NCI-H1436 treated with DMSO at 0.1 percent for 48 hours (cell line): ENCODE measurements around the gene VWA5A.

Source experiments
- DNase-seq: peaks from one replicate; lab custom pipeline; 2025; lab: John Stamatoyannopoulos, UW

VWA5A gene, protein sequence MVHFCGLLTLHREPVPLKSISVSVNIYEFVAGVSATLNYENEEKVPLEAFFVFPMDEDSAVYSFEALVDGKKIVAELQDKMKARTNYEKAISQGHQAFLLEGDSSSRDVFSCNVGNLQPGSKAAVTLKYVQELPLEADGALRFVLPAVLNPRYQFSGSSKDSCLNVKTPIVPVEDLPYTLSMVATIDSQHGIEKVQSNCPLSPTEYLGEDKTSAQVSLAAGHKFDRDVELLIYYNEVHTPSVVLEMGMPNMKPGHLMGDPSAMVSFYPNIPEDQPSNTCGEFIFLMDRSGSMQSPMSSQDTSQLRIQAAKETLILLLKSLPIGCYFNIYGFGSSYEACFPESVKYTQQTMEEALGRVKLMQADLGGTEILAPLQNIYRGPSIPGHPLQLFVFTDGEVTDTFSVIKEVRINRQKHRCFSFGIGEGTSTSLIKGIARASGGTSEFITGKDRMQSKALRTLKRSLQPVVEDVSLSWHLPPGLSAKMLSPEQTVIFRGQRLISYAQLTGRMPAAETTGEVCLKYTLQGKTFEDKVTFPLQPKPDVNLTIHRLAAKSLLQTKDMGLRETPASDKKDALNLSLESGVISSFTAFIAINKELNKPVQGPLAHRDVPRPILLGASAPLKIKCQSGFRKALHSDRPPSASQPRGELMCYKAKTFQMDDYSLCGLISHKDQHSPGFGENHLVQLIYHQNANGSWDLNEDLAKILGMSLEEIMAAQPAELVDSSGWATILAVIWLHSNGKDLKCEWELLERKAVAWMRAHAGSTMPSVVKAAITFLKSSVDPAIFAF

DNA sequence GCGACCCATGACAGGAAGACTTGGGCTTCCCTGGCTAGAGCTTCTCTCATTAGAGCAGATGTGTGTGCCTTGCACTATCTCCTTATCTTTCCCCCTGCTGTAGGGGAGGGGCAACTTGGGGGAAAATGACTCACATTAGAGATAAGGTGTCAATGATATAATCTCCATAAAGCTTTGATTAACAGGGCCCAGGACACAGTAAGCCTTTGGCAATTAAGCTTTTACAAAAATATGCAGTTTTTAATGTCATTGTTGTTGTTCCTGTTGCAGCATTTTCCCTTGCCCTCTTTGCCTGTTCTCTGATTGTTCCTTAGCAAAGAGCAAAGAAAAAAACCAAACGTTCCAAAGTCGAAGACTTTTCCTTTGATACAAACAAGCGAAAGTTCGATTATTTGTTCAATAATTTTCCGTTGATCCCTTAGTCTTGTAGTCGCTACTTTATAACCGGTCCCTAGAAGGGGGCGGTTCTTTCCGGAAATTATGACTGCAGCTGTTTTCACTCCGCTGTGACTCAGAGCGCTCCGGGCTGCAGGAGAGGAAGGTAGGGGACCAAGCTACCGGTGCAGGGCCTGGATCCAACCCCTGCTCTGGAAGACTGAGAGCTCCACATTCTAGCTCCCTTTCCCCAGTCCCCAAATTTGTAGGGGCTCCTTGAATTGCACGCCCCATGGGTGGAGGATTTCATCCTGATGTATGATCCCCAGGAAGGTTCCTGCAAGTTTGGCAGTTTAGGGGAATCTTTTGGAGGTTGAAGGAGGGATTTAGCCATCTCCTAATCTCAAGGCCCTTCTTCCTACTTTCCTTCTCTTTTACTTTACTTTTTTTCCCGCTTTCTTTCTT lies at the start of gene VWA5A:
VWA5A (plus strand) TSS at position 509 of the 840 bp plus-strand sequence. CDS start 2,062 bp downstream, outside the sequence.
- no peak for DNase-seq

DNA sequence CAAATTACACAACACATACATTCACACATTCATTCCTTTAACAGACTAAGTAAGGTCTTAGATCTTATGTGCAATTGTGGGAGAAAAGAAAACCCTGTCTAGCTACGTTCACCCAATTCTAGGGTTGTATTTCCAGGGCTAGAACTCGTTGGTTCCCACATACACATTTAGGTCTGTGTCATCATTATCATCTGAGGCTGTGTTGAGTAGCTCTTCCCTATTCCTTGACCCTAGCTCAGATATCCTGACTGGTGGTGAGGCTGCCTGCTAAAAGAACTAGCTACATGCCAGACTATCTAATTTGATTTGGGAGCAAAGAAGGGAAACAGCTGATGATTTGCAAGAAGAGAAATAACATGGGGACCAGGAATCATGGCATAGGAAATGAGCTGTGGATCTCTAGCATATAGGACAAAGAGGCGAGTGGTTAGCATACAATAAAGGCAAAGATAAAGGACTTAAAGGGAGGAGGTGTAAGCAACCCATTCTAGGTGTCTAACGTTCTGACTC lies 46.6 kb upstream of the VWA5A start:
- no peak for DNase-seq

DNA sequence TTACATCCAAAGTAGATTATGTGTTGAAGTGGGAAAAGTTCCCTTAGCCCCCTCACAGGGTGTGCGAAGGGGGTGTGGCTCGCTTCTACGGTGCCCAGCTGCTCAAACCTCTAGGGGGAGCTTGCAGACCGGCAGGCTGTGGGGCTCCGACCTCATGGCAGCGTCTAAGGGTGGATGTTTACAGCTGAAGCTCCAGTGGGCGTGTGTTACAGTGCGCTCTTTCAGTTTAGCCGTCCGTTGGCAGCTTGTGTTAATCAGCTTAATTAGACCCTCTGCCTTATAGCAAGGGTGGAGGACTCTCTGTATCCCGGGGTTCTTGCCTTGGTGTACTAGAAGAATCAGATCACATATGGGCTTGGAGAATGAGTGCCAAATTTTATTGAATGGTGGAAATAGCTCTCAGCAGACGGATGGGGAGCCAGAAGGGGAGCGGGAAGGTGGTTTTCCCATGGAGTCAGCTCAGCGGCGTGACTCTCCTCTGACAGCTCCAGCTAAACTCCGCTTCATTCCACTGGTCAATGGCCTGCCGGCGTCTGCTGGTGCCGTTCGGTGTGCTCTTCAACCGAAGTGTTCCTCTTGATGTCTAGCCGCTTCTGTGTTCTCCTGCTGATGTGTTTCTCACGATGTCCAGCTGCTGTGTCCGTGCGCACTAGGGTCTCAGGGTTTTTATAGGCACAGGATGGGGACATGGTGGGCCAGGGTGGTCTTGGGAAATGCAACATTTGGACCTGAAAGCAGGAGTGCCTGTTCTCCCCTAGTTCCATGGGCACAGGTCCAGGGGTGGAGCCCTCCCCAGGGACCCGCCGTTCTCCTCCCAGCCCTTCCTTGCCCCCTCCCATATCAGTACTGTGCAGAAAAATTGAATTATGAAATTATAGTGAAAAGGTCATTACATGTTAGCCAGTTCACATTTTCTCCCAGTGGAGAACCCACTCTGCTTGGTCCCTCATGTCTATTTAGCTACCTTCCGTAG lies 45.5 kb upstream of the VWA5A start:
- no peak for DNase-seq

DNA sequence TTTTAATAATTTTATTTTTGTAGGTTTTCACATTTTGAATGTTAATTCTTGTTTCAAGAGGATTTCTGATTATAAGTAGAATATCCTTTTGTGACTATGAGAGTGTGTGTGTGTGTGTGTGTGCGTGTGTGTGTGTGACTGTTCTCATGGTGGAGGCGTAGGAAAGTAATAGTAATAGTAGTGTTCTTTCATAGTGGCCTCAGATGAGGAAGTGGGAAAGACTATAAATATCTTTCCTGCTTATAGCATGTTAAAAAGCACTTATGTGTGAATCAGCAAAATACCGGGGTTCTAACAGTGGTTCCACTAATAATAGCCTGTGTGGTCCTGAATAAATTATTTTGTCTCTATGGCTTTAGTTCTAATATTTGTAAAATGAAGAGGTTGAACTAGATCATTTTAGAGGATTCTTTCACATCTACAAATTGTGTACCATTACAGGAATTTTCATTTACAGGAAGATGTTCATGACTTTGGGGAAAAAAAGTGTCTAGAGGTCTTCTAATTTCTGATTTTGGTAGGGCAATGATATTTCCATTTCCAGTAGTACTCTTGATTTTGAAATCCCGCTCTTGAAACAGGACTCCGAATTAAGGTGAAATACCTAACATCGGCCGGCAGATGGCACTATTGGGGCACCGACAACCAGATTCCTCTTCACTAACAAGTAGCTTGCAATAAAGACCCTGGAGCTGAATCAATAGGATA lies 44.2 kb upstream of the VWA5A start:
- DNase-seq: no peak

DNA sequence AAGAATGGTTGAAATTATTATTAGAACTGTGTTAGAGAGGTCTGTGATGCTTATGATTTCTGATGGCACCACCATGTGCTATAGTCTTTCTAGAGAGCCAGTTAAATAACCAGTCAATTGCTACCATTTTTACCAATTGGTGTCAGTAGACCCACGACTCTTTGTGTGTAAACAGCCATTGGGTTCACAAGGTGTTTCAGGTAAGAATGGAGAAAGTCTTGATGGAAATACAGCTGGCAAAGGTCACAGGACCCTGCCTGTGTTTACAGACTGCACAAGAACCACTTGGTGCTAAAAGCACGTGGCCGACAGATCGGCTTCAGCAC lies 43.7 kb upstream of the VWA5A start:
- DNase-seq: no peak

DNA sequence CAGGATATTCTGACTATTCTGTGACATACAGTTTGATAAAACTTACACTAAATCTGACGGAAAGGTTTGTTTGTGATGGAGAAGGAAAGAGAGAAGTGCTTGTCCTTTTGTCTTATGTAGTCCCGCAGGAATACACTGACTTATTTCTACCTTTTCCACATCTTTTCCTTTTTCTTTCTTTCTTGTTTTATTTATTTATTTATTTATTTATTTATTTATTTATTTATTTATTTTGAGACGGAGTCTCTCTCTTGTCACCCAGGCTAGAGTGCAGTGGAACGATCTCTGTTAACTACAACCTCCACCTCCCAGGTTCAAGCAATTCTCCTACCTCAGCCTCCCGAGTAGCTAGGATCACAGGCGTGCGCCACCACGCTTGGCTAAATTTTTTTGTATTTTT lies 43.1 kb upstream of the VWA5A start:
- no peak for DNase-seq

DNA sequence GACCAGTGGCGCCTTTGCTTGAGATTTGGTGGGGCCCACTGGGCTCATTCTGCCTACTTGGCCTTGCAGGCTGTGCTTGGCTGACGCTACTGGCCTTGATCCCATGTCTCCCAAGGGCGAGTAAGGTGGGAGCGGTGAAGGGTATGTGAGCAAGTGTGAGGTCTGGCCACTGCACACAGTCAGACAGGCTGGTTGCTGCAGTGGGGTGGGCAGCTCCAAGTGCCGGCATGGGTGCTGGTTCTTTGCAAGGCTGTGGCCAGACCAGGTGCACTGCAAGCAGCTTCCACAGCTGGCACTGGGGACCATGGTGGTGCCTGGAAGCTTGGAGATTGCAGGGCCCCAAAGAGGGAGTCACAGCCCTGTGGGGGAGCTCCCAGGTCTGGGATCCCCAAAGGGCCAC lies 40.7 kb upstream of the VWA5A start:
- no peak for DNase-seq

DNA sequence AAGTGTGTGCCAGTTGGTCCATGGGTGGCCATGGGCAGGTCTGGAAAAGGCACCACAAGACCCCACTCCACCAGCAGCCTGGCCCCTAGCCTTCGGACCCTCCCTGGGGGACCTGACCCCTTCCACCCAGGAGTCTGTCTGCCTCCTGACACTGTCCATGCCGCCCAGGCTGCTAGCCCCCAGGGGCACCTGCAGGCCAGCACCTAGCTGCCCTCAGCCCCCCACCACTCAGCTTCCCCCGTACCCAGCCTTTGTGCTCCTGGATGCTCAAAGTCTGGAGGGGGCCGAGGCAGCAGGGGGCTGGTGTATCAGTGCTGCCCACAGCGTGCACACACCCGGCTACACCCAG lies 39.8 kb upstream of the VWA5A start:
- DNase-seq: no peak

DNA sequence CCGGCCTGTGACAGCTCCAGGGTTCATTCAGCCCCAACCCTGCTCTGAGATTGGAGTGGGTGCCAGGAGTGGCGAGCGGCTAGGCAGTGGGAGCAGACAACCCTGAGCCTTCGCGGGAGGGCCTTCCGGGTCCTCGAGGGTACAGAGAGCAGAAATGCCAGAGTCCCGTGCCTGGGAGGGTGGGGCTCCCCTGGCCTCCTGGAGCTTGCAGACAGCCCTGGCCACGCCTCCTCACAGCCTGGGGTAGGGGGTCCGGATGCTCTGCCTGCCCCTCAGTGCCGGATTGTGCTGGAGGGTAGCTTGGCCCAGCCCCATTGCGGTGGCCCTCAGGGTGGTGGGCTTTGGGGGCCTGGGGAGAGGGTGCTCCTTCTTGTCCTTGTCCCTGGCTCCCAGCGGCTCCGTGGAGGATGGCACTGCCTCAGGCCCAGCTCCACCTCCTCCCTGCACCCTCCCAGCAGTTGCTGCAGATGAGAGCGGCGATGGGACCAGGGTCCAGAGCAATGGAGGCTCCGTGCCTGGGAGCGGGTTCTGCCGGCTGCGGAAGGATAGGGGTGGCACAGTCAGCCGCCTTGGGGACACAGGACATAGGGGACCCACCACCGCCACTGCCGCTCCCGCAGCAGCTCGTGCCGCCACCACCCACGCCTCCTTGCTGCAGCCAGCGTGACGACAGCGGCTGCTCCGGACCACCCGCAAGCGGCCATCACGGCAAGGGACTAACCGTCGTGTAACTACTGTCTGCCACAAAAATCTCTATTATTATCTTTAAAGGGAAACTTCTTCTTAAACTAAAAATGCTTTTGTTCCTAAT lies 39.2 kb upstream of the VWA5A start:
- no peak for DNase-seq

DNA sequence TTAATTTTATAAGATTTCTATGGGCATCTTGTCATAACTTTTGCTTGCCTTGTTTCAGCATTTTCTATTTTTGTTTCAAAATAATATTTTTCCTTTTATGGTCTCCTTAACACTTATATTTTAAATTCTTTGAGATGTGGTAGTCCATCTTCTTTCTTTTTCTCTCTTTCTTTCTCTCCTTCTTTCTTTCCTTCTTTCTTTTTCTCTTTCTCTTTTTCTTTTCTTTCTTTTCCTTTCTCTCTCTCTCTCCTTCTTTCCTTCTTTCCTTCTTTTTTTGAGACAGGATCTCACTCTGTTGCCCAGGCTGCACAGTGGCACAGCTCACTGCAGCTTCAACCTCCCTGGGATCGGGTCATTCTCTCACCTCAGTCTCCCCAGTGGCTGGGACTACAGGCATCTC lies 38.0 kb upstream of the VWA5A start:
- DNase-seq: no peak

DNA sequence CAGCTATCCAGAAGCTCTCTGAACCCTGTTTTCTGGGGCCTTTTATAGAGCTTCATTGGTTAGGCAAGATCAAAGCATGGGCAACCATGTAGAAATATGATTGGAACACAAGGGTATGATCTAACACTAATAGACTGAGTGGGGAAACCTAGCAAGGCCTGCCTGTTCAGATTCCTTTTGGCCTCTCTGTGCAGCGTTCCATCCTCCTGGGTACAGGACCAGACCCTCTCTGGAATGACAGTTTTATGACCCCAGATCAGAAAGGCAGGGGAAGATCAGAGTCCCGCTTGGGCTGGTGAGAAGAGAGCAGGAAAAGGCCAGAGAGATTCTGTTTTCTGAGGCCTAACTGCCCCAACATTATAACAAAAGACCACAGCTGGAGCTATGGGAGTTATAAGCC lies 36.7 kb upstream of the VWA5A start:
- no peak for DNase-seq

DNA sequence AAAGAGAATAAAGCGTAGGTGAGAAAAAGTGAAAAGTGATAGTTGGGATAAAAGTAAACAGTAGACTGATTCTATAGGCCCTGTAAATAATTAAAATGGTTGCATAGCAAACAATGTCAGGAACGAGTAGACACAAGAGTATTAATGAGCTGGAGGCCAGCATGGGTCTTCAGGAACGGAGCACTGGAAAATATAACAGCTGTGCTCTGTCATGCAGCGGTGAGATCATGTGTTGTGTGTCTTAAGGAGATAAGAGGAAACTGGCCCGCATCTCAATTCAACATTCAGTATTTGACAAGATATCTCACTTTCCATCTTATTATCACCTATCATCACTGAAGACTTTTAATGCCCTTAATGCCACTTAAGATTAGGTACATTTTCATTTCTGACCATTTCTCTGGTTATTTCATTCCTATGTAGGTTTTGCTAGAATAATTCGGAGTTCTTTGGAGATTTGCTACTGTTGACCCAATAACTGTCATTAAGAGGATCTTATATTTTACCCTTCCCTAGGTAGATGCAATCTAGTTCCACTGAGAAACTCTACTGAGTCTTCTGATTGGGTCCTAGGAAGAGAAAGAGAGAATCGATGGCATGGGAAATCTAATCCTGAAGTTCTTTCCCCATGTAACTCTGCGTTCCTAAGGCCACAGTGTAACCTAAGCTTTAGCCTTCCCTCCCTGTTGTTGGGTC lies 35.5 kb upstream of the VWA5A start:
- no peak for DNase-seq

DNA sequence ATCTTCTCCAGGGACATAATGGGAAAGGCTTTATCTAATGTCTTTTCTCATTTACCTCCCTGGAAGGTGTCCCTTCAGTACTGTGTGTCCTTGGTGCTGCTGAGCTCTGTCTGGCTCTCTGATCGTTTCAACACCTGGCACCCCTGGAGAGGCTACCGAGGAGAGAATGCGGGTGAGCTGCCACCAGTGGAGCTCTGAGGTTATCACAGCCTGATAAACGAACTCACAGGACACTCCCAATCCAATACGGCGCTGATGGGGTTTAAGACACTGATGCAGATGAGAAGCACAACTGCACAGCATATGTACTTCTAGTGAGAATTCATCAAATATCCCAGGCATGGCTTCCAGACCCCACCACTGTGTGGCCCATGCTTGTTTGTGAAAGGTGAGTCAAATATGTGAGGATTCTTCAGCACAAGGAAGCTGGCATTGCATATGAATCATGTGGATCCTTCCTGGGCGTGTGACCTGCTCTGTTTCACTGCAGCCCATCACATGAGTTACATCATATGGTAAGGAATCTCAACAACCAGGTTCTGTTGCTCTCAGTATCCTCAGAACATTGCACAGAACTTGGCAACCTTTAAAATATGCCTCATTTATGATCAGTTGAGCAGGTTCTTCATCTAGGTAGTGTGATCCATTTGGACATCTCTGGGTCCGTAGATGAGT lies 34.8 kb upstream of the VWA5A start:
- no peak for DNase-seq

DNA sequence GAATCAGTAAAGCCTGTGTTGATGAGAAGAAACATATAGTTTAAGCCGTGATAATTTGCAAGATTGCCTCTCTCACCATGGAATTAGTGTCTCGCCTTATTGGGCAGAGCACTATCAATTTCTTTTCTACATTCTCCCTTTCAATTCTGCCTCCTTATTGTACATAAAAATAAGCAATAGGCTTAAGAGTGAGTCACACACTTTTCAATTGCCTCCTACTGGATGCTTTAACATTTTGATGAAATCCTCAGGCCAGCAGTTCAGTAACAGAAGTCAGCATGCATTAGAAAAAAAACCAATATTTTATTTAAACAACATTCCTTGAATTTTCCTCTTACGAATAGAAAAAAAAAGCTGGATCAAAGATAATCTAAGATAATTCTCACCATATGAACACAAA lies 33.8 kb upstream of the VWA5A start:
- DNase-seq: no peak

DNA sequence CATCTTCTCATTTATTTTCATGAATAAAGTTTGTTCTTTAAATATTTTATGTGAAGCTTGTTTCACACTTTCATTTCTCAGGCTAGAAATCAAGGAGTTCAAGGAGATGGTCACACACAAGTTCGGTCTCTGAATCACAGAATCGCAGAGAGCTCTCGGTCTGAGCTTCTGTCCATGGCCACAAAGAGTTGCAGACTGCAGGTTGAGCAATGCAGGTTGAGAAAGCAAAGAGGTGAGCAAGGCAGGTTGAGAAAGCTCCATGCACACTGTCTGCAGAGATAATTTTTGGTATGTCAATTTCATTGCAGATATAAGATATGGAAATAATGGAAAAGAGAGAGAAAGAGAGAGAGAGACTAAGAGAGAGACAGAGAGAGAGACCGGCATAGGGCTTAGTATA lies 32.9 kb upstream of the VWA5A start:
- DNase-seq: no peak

DNA sequence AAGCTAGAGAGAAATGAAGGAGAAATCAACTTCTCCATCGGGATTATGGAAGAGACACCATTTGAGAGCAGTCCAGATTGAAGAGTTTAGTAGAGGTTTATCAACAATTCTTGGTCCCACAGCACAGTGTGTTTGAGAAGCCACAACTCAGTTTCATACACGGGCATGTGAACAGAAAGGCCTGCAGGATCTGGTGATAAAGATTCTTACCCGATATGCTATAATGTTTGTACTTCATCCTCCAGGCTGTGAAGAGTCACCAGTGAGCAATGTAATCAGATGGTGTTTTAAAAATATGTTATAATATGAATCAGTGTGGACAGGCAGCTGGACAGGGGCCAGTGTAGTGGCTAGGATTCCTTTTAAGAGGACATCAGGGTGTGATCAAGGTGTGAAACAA lies 29.7 kb upstream of the VWA5A start:
- DNase-seq: no peak

DNA sequence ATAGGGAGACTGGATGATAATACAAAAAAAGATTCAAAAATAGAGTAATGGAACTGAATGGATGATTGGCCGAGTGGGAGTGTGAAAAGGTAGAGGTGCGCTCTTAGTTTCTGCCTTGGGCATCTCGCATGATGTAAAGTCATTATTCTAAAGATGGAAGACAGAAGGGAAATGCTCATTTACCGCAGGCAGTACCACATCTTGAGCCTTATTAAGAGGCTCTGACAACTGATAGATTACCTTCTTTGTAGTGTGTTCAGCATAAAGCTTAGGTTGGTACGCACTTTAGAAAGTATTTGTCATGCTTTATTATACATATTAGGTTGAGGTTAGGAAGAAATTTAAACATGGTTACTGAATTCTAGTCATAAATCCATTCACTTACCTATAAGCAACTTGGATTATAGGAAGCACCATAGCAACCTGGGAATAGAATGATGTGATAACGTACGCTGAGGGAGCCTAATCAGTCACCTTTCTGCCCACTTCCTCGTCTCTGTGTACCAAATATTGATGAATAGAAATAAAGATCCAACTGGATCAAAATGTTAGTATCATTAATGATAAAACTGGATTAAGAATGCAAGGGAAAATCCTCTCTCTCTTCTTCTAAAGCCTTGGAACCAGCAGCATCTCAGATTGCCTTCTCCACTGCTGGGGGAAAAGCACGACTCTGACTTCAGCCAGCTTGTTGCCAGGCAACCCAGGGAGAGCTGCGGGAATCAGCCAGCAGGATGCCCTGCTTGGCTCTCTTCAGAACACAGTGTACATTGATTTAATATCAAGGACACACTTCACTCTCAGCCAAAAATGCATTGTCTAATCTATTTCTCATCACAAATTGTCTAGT lies 29.0 kb upstream of the VWA5A start:
- DNase-seq: no peak

DNA sequence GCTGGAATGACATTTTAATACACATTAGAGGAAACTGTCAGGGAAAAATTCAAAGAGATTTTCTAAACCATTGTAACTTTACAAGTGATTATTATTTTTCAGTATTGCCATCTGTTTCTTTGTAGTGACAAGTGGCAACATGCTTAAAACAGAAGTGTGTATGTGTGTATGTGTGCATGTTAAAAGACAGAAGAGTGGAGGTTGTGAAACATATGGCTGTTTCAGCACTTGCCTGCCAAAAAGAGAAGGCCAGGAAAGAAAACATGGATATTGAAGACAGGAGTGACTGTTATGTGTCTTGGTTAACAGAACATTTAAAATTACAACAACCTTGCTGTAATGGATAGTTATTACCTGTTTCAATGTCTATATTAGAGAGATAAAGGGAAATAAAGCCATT lies 24.3 kb upstream of the VWA5A start:
- no peak for DNase-seq
